ENCODE data around the gene CUL9. TPM values are rescaled to one million over a fixed set of nuclear protein-coding genes. Genes with fewer than 3 reads are reported as not detected.

Gene CUL9
- total RNA-seq (2021), result 15.2 and 15.5 TPM in 2 replicates
- long read RNA-seq, partial matches to known transcripts, result 4 of 7 reads
- long read RNA-seq, other reads (novel, unspliced or antisense), result 3 of 7 reads

- Histone ChIP-seq H3K4me2 (ENCODE audit: insufficient read depth, insufficient read length, low read length) (peak within 1 kb of the TSS; percentile 90), H3K23ac (ENCODE audit: insufficient read length, low read depth, low read length) (no peak within 1 kb of the TSS), H3K79me1 (ENCODE audit: insufficient read depth, low read depth, low read length, poor library complexity, severe bottlenecking) (no peaks in the 10 kb centered on the region), H2BK20ac (ENCODE audit: low read depth, low read length, poor library complexity, severe bottlenecking) (no peak within 1 kb of the TSS), H3K18ac (ENCODE audit: insufficient read length, low read depth, low read length) (peak within 1 kb of the TSS; percentile 86), H2BK12ac (ENCODE audit: insufficient read length, low read depth, low read length) (no peak within 1 kb of the TSS), H4K8ac (replicated peaks; ENCODE audit: insufficient read length, low read depth, low read length) (no peak within 1 kb of the TSS), H3T11ph (ENCODE audit: low read length) (no peak within 1 kb of the TSS), H3K4ac (ENCODE audit: low read depth, low read length) (no peak within 1 kb of the TSS), H3K14ac (ENCODE audit: insufficient read depth, low read length) (peak within 1 kb of the TSS; percentile 69; the same call in 1 of the 2 replicates), H2BK120ac (ENCODE audit: low read depth, low read length, poor library complexity, severe bottlenecking) (no peak within 1 kb of the TSS), H4K91ac (ENCODE audit: insufficient read length, low read depth, low read length) (no peak within 1 kb of the TSS), H2AFZ (ENCODE audit: low read length) (no peak within 1 kb of the TSS), H3K4me1 (ENCODE audit: insufficient read depth, low read length) (no peaks in the 10 kb centered on the region), H2BK5ac (ENCODE audit: insufficient read length, low read length) (no peak within 1 kb of the TSS), H4K20me1 (ENCODE audit: control insufficient read depth, insufficient read depth, insufficient read length) (no peaks in the 10 kb centered on the region), H3K56ac (ENCODE audit: insufficient read length, low read depth, low read length) (no peak within 1 kb of the TSS), H3K23me2 (ENCODE audit: insufficient read length, low read depth, low read length, poor library complexity, severe bottlenecking) (peaks cover 6% of the 10 kb centered on the region), H3K27ac (ENCODE audit: insufficient read length, low read depth, low read length) (no peak within 1 kb of the TSS), H4K5ac (ENCODE audit: insufficient read length, low read depth, low read length) (no peak within 1 kb of the TSS), H3K9me3 (ENCODE audit: control insufficient read depth, low read depth, low read length) (no peaks in the 10 kb centered on the region), H3K27me3 (ENCODE audit: insufficient read depth, low read length) (no peaks in the 10 kb centered on the region), H3K9ac (ENCODE audit: extremely low read depth, insufficient read length, low read length) (peak within 1 kb of the TSS; percentile 18), H2AK5ac (ENCODE audit: insufficient read length, low read length) (no peak within 1 kb of the TSS), H3K79me2 (ENCODE audit: insufficient read depth, low read length) (no peaks in the 10 kb centered on the region), H2BK15ac (ENCODE audit: low read depth, low read length) (no peak within 1 kb of the TSS)
- Mint-ChIP-seq H3K4me3 (peak within 1 kb of the TSS; percentile 77 to 86), H3K27me3 (ENCODE audit: low read depth) (no peaks in the 10 kb centered on the region), H3K4me1 (peaks cover 21% of the 10 kb centered on the region in 2 experiments), H3K36me3 (ENCODE audit: insufficient read depth in 1 of 3, low read depth in 3 of 3) (peaks cover 22 to 33% (median 28%) of the 10 kb centered on the region in 3 experiments; a peak in 6 of 7 replicates), H3K27ac (peak within 1 kb of the TSS; percentile 91 to 96 (median 94)), H3K9me3 (no peaks in the 10 kb centered on the region)
- no peak for TF ChIP-seq CTCF (conservative IDR thresholded peaks at IDR 0.05)
- DNase-seq, result peak; percentile 77
- no CpG with 5 or more reads among the region's 51 CpGs for WGBS (ENCODE audit: extremely low coverage, insufficient read length, low lambda C conversion rate)
Measured at GRCh38 chr6:43181942-43182860, at the start of gene CUL9. TSS of gene CUL9 (plus strand) at chr6:43182196. CDS start at chr6:43184311, 2,115 bp downstream.
